WTC11 (cell line): ENCODE data around the gene ADGRV1.

Source experiments
- AFF4 ChIP-seq: sonication (generic); formaldehyde crosslinking; IDR thresholded peaks from 2 replicates; pipeline ENCODE4 v1.8.1; 2023; ENCODE audit warnings: mild to moderate bottlenecking, missing genetic modification reagents, borderline replicate concordance
- ATF2 ChIP-seq: sonication (generic); formaldehyde crosslinking; IDR thresholded peaks from 2 replicates; pipeline ENCODE4 v1.8.1; 2022; ENCODE audit warnings: low read depth, missing genetic modification reagents, borderline replicate concordance
- CBFB ChIP-seq: sonication (generic); formaldehyde crosslinking; IDR thresholded peaks from 2 replicates; pipeline ENCODE4 v1.8.1; 2022; ENCODE audit warnings: mild to moderate bottlenecking, low read depth, missing genetic modification reagents
- CTCF ChIP-seq: fragments of 200-600 bp; IDR thresholded peaks from 2 replicates; pipeline ENCODE4 v1.8.0; 2022; ENCODE audit warnings: antibody characterized with exemption
- OVOL2 ChIP-seq: fragments of 250-450 bp; sonication (Bioruptor Pico); IDR thresholded peaks from 2 replicates; pipeline ENCODE4 v1.9.0; 2021; ENCODE audit warnings: mild to moderate bottlenecking, borderline replicate concordance
- SP1 ChIP-seq: sonication (generic); formaldehyde crosslinking; conservative IDR thresholded peaks from 2 replicates; pipeline ENCODE4 v1.8.1; 2022; ENCODE audit warnings: missing genetic modification reagents
- ZBTB21 ChIP-seq: sonication (generic); formaldehyde crosslinking; IDR thresholded peaks from 2 replicates; pipeline ENCODE4 v1.8.1; 2023; ENCODE audit warnings: mild to moderate bottlenecking, missing genetic modification reagents, borderline replicate concordance

DNA sequence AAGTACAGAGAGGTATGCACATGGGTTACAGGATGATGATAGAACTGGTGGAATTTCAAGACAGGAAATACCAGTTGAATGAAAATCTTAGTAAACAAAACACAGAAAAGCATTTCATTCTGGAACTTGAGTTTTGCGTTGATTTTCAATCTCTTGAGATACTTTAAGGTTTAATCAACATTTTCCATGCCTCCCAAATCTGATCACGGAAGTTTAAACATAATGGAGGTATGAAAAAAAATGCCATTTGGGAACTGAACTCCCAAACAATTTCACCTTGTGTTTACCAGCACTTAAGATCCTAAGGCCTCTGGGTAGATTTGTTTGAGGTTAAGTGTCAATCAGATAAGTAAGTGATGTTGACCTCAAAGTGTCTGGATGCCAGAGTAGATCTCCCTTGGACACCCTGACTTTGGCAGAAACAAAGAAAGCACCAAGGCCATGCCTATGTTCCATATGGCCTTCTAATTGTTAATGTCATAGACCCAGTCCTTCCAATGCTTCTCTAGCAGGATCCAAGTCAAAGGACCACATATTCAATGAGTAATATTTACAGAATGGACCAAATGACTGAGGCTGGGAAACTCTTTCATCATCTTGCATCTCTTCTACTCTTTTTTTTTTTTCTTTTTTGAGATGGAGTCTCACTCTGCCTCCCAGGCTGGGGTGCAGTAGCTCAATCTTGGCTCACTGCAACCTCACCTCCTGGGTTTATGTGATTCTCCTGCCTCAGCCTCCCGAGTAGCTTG is 607.6 kb downstream of the ADGRV1 start:
- TF ChIP-seq CTCF: no peak
- TF ChIP-seq ZBTB21: no peak
- no peak for TF ChIP-seq OVOL2
- TF ChIP-seq AFF4: no peak
- TF ChIP-seq SP1: no peak
- TF ChIP-seq CBFB (CRISPR knock-in tag): no peak
- TF ChIP-seq ATF2 (CRISPR knock-in tag): no peak
